ENCODE data around the gene FNTB. TPM values are rescaled to one million over a fixed set of nuclear protein-coding genes. Genes with fewer than 3 reads are reported as not detected.

The FNTB gene
- total and polyA plus RNA-seq, 2 donors (not counting 3 experiments of a cell fraction or from before 2014, with no cell fraction given), result 21.0 to 21.6 TPM

- H3K27ac ChIP-seq (ENCODE audit: insufficient read depth, low read depth, low read length), result no peak overlapping the region
- FAIRE-seq (no peak), DNase-seq (ENCODE audit: low read depth, low spot score) (no peak)
- H3K4me2 ChIP-seq (ENCODE audit: insufficient read depth, low read length), result no peak overlapping the region
- dilution Hi-C loops (cut with MboI; ENCODE audit: extremely low pct_ligation_motif_present, low sequenced_read_pairs), result no loop called here
- no peaks in the 10 kb centered on the region for H4K20me1 ChIP-seq (replicated peaks; ENCODE audit: control insufficient read depth, extremely low read depth, insufficient read depth, low read length)
- ChIA-PET CTCF (interaction anchor here (1.2 to 2.2 kb wide), 2 partner anchors 13 to 25 kb away, joined by 3 to 13 read pairs; no protein-coding TSS in a partner anchor), POLR2A (no interaction called here)
- intact Hi-C loops (cut with micrococcal nuclease), result no loop called here
- no peak overlapping the region for H3K4me3 ChIP-seq (replicated peaks in 1 of 3; ENCODE audit: insufficient read depth in 1 of 3, low read depth in 1 of 3, low read length in 3 of 3)
- no peak overlapping the region for H3K9ac ChIP-seq (replicated peaks; ENCODE audit: extremely low read depth, insufficient read depth, low read length)
- no peak overlapping the region for H2AFZ ChIP-seq (ENCODE audit: low read depth, low read length)
- H3K36me3 ChIP-seq (ENCODE audit: control insufficient read depth in 2 of 2, extremely low read depth in 1 of 2, insufficient read depth in 2 of 2, low read length in 2 of 2), result no peaks in the 10 kb centered on the region
- TF ChIP-seq FOS (IDR thresholded peaks at IDR 0.05; ENCODE audit: borderline replicate concordance, insufficient read depth, low read length) (no peak), JUN (IDR thresholded peaks at IDR 0.05; ENCODE audit: borderline replicate concordance, insufficient read depth, insufficient read length, low read depth) (no peak), GATA2 (IDR thresholded peaks at IDR 0.05; ENCODE audit: insufficient read depth, insufficient read length, low read depth, low read length) (no peak), MAX (IDR thresholded peaks at IDR 0.05; ENCODE audit: insufficient read depth, insufficient read length) (no peak), CTCF (IDR thresholded peaks at IDR 0.05; ENCODE audit: extremely low read depth in 1 of 2, insufficient read depth in 1 of 2, low read depth in 1 of 2, low read length in 2 of 2) (no peak), POLR2AphosphoS5 (IDR thresholded peaks at IDR 0.05; ENCODE audit: insufficient read depth, low read depth, low read length) (no peak), POLR2A (IDR thresholded peaks at IDR 0.05; ENCODE audit: low read depth, low read length) (no peak), MYC (IDR thresholded peaks at IDR 0.05; ENCODE audit: low read depth, low read length) (no peak), EZH2 (IDR thresholded peaks at IDR 0.05; ENCODE audit: borderline replicate concordance, low read depth, low read length, severe bottlenecking) (no peak)
- H3K79me2 ChIP-seq (ENCODE audit: control insufficient read depth, insufficient read depth, low read length), result no peaks in the 10 kb centered on the region
- peaks cover 4% of the 10 kb centered on the region for H3K4me1 ChIP-seq (ENCODE audit: control insufficient read depth, extremely low read depth, insufficient read depth, low read length)
- BruUV-seq (replicated peaks), result no TSS peak
- H3K9me3 ChIP-seq (replicated peaks; ENCODE audit: control insufficient read depth, insufficient read depth, low read length), result no peaks in the 10 kb centered on the region
- H3K27me3 ChIP-seq (ENCODE audit: control insufficient read depth in 2 of 2, insufficient read depth in 2 of 2, low read length in 2 of 2), result no peaks in the 10 kb centered on the region
- H3K9me1 ChIP-seq (replicated peaks; ENCODE audit: control insufficient read depth, extremely low read depth, insufficient read depth, low read length), result no peaks in the 10 kb centered on the region
Observed at GRCh38 chr14:64995291-64995690, 8.6 kb downstream of the FNTB start.

All from endothelial cell of umbilical vein (primary cell).